AML-193 (cell line): ENCODE data around the gene BCR.
A peak's percentile ranks its signal among the peaks of the same experiment; 100 is the strongest.
"Not testable (repeated sequence)": the region's sequence is repeated elsewhere in the genome, so short reads cannot be mapped to it uniquely, and the experiment has no call there.

Experiments
- DNase-seq, 2 experiments: peaks; one replicate each; lab custom pipeline; 2025; lab: John Stamatoyannopoulos, UW

BCR gene

DNA sequence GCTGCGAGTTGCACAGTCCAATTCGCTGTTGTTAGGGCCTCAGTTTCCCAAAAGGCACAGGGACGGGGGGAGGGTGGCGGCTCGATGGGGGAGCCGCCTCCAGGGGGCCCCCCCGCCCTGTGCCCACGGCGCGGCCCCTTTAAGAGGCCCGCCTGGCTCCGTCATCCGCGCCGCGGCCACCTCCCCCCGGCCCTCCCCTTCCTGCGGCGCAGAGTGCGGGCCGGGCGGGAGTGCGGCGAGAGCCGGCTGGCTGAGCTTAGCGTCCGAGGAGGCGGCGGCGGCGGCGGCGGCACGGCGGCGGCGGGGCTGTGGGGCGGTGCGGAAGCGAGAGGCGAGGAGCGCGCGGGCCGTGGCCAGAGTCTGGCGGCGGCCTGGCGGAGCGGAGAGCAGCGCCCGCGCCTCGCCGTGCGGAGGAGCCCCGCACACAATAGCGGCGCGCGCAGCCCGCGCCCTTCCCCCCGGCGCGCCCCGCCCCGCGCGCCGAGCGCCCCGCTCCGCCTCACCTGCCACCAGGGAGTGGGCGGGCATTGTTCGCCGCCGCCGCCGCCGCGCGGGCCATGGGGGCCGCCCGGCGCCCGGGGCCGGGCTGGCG is at the start of gene BCR:
BCR (plus strand) TSS at position 209 of the 592 bp plus-strand sequence. CDS start 452 bp downstream, outside the sequence.
- peak; percentile 23 to 32 for DNase-seq

DNA sequence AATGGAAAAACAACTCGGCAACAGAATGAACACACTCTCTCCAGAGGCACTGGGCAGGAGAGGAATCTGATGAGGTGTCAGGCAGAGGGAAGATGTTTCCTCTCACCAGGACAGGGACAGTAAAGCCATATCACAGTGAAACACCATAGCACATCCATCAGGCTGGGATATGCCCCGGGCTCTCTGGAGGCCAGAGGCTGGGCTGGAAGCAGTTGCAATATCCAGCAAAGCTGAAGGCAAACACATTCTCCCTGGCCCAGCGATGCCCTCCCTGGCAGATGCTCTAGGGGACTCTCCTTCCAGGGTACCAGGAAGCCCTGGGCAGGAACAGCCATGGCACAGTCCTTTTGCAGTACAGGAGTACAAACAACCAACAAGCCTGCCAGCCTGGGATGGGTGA is 49.6 kb upstream of the BCR start:
- no peak for DNase-seq

- no peak for DNase-seq
Observed at GRCh38 chr22:23131931-23132330, 48.4 kb upstream of the BCR start.

- DNase-seq = no peak
Observed at GRCh38 chr22:23132376-23133091, 47.8 kb upstream of the BCR start.

GRCh38 chr22:23133922-23134321 is 46.4 kb upstream of the BCR start:
- DNase-seq = no peak

DNA sequence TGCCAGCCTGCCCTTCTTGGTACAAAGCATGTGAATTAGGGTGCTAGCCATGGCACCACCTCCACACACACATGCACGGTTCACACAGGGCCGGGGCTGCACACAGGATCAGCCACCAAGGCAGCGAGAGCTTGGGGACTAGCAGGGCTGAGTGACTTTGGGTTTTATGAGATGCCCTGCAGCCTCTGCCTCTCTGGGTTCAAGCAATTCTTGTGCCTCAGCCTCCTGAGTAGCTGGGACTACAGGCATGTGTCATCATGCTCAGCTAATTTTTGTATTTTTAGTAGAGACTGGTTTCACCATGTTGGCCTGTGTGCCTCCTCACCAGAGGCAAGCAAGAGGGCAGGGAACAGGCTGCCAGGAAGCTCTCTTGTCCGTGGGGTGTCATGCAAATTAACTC is 43.3 kb upstream of the BCR start:
- not testable (repeated sequence) for DNase-seq

DNA sequence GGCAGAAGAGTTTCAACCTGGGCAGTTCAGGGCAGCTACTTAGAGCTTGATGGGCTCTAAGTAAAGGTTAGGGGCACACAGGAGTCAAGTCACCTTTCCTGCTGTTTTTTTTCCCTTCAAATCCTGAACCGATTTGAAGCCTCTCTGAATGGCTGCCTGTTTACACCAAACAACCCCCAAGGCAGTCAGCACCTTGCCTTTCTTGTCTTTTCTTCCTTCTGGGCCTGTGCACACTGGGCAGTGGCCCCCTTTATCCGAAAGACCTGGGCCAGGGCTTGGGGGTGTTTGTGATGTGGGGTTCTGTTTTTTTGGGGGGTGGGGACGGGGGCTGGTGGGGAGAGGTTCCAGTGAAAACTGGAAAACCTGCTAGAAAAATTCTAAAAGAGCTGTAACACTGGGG is 42.8 kb upstream of the BCR start:
- DNase-seq = no peak

- DNase-seq = peak; percentile 87 to 88
Observed at GRCh38 chr22:23137905-23138561, 42.3 kb upstream of the BCR start.

GRCh38 chr22:23138584-23139435 is 41.5 kb upstream of the BCR start:
- DNase-seq = no peak

DNA sequence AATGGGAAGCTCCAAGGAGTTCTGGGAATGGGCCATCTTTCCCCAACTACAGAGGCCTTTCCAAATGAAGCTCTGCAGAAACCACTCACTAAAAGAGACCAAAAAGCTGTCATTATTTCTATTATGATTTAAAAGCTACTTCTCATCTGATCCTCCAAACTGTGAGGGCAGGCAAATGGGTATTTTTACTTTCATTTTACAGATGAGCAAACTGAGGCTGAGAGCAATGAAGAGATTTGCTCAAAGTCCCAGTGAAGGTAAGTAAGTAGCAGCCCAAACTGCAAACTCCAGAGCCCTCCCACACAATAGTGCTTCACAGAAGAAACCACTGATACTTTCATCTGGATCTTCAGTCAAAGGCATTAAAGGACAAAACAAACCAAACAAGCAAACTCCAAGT is 39.9 kb upstream of the BCR start:
- no peak for DNase-seq

DNA sequence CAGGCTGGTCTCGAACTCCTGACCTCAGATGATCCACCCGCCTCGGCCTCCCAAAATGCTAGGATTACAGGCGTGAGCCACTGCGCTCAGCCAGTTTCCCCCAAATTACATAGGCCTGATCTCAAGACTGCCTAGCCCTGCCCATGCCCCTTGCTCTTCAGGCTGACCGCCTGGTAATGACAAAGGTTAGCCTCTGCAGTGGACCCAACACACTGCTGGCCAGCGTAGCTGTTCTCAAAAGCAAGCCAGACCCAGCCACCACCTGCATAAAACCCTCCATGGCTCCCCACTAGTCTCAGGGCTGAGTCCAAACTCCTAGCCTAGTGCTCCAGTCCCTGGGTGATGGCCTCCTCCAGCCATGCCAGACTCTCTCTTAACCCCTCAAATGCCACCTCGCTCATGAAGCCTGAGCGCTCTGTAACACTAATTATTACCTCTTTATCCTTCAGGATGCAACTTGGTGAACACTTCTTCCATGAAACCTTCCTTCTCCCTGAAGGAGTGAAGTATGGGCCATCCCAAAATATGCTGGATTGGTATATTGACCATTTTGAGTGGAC is 37.7 kb upstream of the BCR start:
- no peak for DNase-seq

- DNase-seq = no peak
Observed at GRCh38 chr22:23143119-23143518, 37.2 kb upstream of the BCR start.

GRCh38 chr22:23144432-23144831 is 35.9 kb upstream of the BCR start:
- DNase-seq = no peak

GRCh38 chr22:23144932-23145877 is 35.1 kb upstream of the BCR start, which contains the start of gene RAB36:
Gene RAB36 (plus strand): TSS chr22:23145477. CDS start chr22:23146617, 1,140 bp downstream.
- no peak for DNase-seq

DNA sequence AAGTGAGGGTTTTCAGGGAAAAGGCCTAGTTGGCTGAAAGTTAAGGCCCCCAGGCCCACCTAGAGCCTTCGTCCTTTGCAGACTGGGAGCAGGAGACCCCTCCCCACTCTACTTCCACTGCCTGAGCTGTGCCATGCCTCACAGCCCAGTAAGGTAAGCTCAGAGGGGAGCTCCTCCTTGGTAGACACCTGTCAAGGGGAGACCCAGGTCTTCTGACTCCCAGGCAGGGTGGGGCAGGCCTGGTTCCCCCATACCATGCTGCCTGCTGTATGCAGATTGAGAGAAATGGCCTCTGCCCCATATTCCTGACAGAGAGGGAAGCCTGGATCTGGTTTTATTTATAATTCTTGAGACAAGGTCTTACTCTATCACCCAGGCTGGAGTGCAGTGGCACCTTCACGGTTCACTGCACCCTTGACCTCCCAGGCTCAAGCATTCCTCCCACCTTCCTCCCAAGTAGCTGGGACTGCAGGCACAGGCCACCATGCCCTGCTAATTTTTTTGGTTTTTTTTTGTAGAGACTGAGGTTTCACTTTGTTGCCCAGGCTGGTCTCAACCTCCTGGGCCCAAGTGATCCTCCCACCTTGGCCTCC is 34.3 kb upstream of the BCR start:
- DNase-seq = no peak

- DNase-seq = no peak
Observed at GRCh38 chr22:23146478-23147205, 33.7 kb upstream of the BCR start.

GRCh38 chr22:23147617-23148387 is 32.5 kb upstream of the BCR start:
- DNase-seq = no peak

GRCh38 chr22:23149743-23150238 is 30.5 kb upstream of the BCR start:
- no peak for DNase-seq

- no peak for DNase-seq
Observed at GRCh38 chr22:23150762-23151161, 29.5 kb upstream of the BCR start.
